Measurements from ENCODE around the gene RBCK1. TPM values are rescaled to one million over a fixed set of nuclear protein-coding genes. Genes with fewer than 3 reads are reported as not detected.

RBCK1 gene
- total and polyA plus RNA-seq, 3 donors from 2014 or later: 77.8 to 93.7 (median 87.2) TPM

DNA sequence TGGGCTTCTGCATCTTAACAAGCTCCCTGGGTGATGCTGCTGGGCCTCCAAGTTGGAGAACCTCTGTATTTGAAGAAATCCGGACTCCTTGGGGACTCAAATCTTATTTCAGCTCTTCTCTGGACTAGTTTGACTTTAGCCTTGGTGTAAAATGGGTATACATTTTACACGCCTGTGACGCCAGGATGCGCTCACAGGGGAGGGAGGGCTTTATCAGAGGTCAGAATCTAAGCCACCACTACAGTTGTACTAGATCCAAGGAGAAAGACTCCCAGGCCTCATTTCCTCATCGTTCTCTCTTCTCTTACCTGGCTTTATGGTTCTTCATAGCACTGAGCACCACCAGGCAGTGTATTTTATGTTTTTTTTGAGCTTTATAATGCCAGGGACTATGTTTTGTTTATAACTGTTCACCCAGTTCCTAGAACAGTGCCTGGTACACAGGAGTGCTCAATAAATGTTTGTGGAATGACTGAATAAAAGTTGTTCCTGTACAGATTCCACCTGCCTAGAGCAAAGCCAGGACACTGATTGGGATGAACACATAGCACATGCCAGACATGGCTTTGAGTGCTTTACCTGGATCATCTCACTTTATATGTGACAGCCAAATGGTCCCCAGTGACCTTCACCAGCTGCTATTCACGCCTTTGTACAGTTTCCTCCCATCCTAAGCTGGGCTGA lies 5.1 kb upstream of the RBCK1 start:
- no peaks in the 10 kb centered on the region for H3K4me1 ChIP-seq
- intact Hi-C loops (cut with DNase I; ENCODE audit: low total_unique reads): no loop called here
- H3K9me3 ChIP-seq: no peaks in the 10 kb centered on the region
- 84 to 92% methylated on average over 6 of the region's 6 CpGs for WGBS, 2 donors
- H3K27me3 ChIP-seq: no peaks in the 10 kb centered on the region
- no peaks in the 10 kb centered on the region for H3K36me3 ChIP-seq (ENCODE audit: low read depth, missing control alignments)
- DNase-seq: no peak
- no peak overlapping the region for H3K4me3 ChIP-seq
- TF ChIP-seq, protein P1, sequence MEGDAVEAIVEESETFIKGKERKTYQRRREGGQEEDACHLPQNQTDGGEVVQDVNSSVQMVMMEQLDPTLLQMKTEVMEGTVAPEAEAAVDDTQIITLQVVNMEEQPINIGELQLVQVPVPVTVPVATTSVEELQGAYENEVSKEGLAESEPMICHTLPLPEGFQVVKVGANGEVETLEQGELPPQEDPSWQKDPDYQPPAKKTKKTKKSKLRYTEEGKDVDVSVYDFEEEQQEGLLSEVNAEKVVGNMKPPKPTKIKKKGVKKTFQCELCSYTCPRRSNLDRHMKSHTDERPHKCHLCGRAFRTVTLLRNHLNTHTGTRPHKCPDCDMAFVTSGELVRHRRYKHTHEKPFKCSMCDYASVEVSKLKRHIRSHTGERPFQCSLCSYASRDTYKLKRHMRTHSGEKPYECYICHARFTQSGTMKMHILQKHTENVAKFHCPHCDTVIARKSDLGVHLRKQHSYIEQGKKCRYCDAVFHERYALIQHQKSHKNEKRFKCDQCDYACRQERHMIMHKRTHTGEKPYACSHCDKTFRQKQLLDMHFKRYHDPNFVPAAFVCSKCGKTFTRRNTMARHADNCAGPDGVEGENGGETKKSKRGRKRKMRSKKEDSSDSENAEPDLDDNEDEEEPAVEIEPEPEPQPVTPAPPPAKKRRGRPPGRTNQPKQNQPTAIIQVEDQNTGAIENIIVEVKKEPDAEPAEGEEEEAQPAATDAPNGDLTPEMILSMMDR (IDR thresholded peaks at IDR 0.05): no peak
- no peak for TF ChIP-seq POLR2A (IDR thresholded peaks at IDR 0.05)
- no peak overlapping the region for H3K27ac ChIP-seq

DNA sequence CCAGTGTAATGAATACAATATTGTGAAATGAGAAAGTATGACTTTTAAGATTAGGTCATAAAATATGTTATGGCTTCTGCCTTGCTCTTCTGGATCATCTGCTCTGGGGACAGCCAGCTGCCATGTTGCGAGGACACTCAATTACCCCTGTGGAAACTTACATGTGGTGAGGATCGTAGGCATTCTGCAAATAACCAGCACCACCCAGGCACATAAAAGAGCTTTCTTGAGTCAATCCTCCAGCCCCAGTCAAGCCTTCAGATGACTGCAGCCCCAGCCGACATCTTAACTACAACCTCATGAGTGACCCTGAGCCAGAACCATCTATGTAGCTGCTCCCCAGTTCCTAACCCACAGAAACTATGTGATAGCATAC lies 4.5 kb upstream of the RBCK1 start:
- no peak for TF ChIP-seq POLR2A (IDR thresholded peaks at IDR 0.05)
- TF ChIP-seq, protein P1 (IDR thresholded peaks at IDR 0.05): no peak
- intact Hi-C loops (cut with DNase I; ENCODE audit: low total_unique reads): no loop called here
- DNase-seq: no peak
- no peaks in the 10 kb centered on the region for H3K27me3 ChIP-seq
- WGBS, 2 donors: 97 to 100% methylated on average over 3 of the region's 3 CpGs
- H3K4me1 ChIP-seq: no peaks in the 10 kb centered on the region
- no peaks in the 10 kb centered on the region for H3K9me3 ChIP-seq
- no peak overlapping the region for H3K4me3 ChIP-seq
- no peak overlapping the region for H3K27ac ChIP-seq
- no peaks in the 10 kb centered on the region for H3K36me3 ChIP-seq (ENCODE audit: low read depth, missing control alignments)

DNA sequence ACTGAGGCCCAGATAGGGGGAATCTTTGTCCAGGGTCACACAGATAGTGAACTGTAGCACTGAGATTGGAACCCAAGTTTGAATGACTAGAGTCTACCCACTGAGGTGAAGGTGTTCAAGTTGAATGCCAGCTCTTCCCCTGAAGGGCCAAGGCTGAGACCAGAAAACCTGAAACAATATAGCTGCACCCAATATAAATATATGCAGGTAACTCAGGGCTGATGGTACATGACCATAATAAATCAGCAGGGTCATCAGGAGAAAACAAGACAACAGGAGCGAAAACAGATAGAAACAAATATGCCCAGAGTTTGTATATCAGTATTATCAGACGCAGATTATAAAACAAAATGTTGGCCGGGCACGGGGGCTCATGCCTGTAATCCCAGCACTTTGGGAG lies 4.0 kb upstream of the RBCK1 start:
- Histone ChIP-seq H3K36me3 (ENCODE audit: low read depth, missing control alignments) (no peaks in the 10 kb centered on the region), H3K9me3 (no peaks in the 10 kb centered on the region), H3K27me3 (no peaks in the 10 kb centered on the region), H3K4me3 (no peak overlapping the region), H3K4me1 (peaks cover 4% of the 10 kb centered on the region), H3K27ac (no peak overlapping the region)
- TF ChIP-seq, protein P1 (IDR thresholded peaks at IDR 0.05): no peak
- no peak for TF ChIP-seq POLR2A (IDR thresholded peaks at IDR 0.05)
- WGBS, 2 donors: 91 to 93% methylated on average over 4 of the region's 4 CpGs
- intact Hi-C loops (cut with DNase I; ENCODE audit: low total_unique reads): no loop called here
- DNase-seq: no peak

DNA sequence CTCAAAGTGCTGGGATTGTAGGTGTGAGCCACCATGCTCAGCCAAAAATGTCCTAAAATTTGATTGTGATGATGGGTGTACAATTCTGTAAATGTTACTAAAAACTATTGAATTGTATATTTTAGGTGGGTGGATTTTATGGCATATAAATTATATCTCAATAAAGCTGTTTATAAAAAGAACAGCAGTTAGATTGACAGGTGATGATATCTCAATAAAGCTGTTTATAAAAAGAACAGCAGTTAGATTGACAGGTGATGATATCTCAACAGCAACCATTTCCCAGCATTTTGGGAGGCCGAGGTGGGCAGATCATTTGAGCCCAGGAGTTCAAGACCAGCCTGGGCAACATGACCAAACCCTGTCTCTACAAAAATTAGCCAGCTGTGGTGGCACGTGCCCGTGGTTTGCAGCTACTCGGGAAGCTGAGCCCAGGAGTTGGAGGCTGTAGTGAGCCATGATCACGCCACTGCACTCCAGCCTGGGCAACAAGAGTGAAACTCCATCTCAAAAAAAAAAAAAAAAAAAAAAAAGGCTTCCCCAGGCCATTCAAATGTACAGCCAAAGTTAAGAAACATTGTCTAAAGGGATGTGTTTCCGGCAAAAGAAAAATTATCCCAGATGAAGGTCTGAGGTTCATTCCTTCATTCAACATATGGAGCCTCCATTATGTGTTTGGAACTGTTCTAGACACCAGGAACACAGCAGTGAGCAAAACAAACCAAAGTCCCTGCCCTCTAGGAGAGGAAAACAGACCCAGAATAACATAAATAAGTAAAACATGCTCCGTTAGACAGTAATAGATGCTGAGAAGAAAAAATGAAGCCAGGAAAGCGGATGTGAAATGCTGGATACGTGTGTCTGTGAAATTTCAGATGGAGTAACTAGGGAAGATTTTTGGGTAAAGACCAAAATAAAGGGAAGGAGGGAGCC lies 1.6 kb upstream of the RBCK1 start:
- no peaks in the 10 kb centered on the region for H3K27me3 ChIP-seq
- H3K9me3 ChIP-seq: no peaks in the 10 kb centered on the region
- DNase-seq: no peak
- H3K36me3 ChIP-seq (ENCODE audit: low read depth, missing control alignments): no peaks in the 10 kb centered on the region
- WGBS, 2 donors: 49 to 63% methylated on average over 9 of the region's 9 CpGs
- H3K27ac ChIP-seq: no peak overlapping the region
- no peak for TF ChIP-seq POLR2A (IDR thresholded peaks at IDR 0.05)
- TF ChIP-seq, protein P1 (IDR thresholded peaks at IDR 0.05): no peak
- intact Hi-C loops (cut with DNase I; ENCODE audit: low total_unique reads): no loop called here
- peaks cover 11% of the 10 kb centered on the region for H3K4me1 ChIP-seq
- no peak overlapping the region for H3K4me3 ChIP-seq

Data from testis (tissue), 3 donors.